Osteocyte (in vitro differentiated cells): ENCODE measurements around the gene P2RX5. TPM values are rescaled to one million over a fixed set of nuclear protein-coding genes. Genes with fewer than 3 reads are reported as not detected.

Source experiments
- DNase-seq: peaks from one replicate; pipeline ENCODE4 v3.0.0; 2021; ENCODE audit warnings: mixed read lengths; ENCODE audit not compliant: unreplicated experiment; ENCODE audit errors: extremely low spot score
- H3K27ac Mint-ChIP-seq: one replicate; pipeline ENCODE4 v1.8.0; 2021; ENCODE audit warnings: mild to moderate bottlenecking, mixed read lengths; ENCODE audit not compliant: unreplicated experiment
- H3K27me3 Mint-ChIP-seq: one replicate; pipeline ENCODE4 v1.8.0; 2021; ENCODE audit warnings: mixed read lengths; ENCODE audit not compliant: unreplicated experiment
- H3K36me3 Mint-ChIP-seq: one replicate; pipeline ENCODE4 v1.8.0; 2021; ENCODE audit warnings: mixed read lengths; ENCODE audit not compliant: unreplicated experiment
- H3K4me1 Mint-ChIP-seq: one replicate; pipeline ENCODE4 v1.8.0; 2021; ENCODE audit warnings: mixed read lengths; ENCODE audit not compliant: unreplicated experiment
- H3K4me3 Mint-ChIP-seq: one replicate; pipeline ENCODE4 v1.8.0; 2021; ENCODE audit warnings: mild to moderate bottlenecking, moderate library complexity, mixed read lengths; ENCODE audit not compliant: unreplicated experiment
- H3K9me3 Mint-ChIP-seq: one replicate; pipeline ENCODE4 v1.8.0; 2021; ENCODE audit warnings: mixed read lengths; ENCODE audit not compliant: unreplicated experiment
- total RNA-seq: library from RNA; stranded (reverse); gene quantifications from 2 replicates; pipeline ENCODE4 v1.2.1, GENCODE V29; 2021
- TF ChIP-seq, protein P1 (sequence below): fragments of 200-600 bp; sonication (generic); IDR thresholded peaks from 2 replicates; pipeline ENCODE4 v1.5.0; 2021; ENCODE audit warnings: antibody characterized with exemption, mild to moderate bottlenecking, moderate library complexity

Gene P2RX5
- total RNA-seq, 1 donor from 2014 or later, result 0.43 TPM

GRCh38 chr17:3632287-3632686 lies 63.7 kb downstream of the P2RX5 start:
- no peak for DNase-seq
- H3K27me3 Mint-ChIP-seq, result no peaks in the 10 kb centered on the region
- H3K27ac Mint-ChIP-seq, result no peak overlapping the region
- peaks cover 15% of the 10 kb centered on the region for H3K4me1 Mint-ChIP-seq
- H3K4me3 Mint-ChIP-seq, result no peak overlapping the region
- peaks cover 16% of the 10 kb centered on the region for H3K36me3 Mint-ChIP-seq
- no peaks in the 10 kb centered on the region for H3K9me3 Mint-ChIP-seq
- TF ChIP-seq, protein P1, sequence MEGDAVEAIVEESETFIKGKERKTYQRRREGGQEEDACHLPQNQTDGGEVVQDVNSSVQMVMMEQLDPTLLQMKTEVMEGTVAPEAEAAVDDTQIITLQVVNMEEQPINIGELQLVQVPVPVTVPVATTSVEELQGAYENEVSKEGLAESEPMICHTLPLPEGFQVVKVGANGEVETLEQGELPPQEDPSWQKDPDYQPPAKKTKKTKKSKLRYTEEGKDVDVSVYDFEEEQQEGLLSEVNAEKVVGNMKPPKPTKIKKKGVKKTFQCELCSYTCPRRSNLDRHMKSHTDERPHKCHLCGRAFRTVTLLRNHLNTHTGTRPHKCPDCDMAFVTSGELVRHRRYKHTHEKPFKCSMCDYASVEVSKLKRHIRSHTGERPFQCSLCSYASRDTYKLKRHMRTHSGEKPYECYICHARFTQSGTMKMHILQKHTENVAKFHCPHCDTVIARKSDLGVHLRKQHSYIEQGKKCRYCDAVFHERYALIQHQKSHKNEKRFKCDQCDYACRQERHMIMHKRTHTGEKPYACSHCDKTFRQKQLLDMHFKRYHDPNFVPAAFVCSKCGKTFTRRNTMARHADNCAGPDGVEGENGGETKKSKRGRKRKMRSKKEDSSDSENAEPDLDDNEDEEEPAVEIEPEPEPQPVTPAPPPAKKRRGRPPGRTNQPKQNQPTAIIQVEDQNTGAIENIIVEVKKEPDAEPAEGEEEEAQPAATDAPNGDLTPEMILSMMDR, result no peak

DNA sequence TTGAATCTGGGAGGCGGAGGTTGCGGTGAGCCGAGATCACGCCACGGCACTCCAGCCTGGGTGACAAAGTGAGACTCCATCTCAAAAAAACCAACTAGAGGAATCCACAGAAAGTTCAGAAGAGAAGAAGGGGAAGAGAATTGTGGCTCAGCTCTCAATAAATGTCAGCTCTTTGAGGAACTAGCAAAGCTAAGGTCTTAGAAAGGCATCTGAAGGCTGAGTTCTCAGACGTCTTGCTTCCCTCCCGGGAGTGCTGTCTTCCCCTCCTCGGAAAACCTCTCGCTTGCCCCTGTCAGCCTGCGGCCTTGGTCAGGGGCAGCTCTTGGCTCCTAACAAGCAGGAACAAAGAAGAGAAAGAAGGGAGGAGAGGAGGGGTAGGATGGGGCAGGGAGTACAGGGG lies 65.2 kb downstream of the P2RX5 start:
- Mint-ChIP-seq H3K9me3 (no peaks in the 10 kb centered on the region), H3K27ac (no peak overlapping the region), H3K27me3 (no peaks in the 10 kb centered on the region), H3K36me3 (peaks cover 26% of the 10 kb centered on the region), H3K4me1 (peaks cover 12% of the 10 kb centered on the region), H3K4me3 (no peak overlapping the region)
- TF ChIP-seq, protein P1, result no peak
- DNase-seq, result no peak

- no peak for DNase-seq
- Mint-ChIP-seq H3K4me1 (no peaks in the 10 kb centered on the region), H3K36me3 (peaks cover 33% of the 10 kb centered on the region), H3K27ac (no peak overlapping the region), H3K27me3 (no peaks in the 10 kb centered on the region), H3K9me3 (no peaks in the 10 kb centered on the region), H3K4me3 (no peak overlapping the region)
- TF ChIP-seq, protein P1, result no peak
Measured at GRCh38 chr17:3627769-3628167, 68.2 kb downstream of the P2RX5 start.

DNA sequence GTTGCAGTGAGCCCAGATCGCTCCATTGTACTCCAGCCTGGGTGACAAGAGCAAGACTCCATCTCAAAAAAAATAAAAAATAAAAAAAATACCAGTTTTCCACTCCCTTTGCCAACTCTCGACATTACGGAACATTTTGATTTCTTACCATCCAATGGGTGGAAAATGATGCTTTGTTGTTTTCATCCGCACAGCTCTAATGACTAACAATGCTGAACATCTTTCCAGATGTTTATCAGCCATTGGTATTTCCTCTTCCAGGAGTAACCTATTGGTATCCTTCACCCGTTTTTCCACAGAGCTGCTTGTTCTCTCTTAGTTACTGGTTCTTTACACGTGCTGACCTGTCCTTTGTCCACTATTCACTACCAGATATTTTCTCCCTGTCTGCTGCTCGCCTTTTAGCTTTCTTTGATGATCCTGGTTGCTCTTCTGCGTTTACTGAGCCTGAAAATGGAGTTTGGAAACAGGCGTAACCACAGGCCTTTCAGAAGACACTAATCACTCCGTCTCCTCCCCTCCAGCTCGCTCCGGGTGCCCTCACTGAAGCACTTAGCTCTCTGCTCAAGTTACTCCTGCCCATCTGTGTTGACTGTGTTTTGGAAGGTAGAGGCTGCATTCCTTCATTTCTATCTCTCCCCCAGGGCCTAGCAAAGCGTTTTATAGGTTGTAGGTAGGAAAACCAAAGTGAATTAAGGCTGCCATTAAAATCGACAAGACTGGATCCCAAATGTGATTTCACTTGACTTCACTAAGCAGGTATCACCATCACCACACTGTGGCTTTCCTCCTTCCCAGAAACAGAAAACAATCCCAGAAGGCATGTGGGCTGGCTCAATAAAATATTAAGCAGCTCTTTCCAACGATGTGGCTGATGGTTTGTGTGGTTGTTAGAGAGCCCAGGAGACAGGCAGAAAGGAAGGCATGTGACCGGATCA lies 68.9 kb downstream of the P2RX5 start:
- peaks cover 33% of the 10 kb centered on the region for H3K36me3 Mint-ChIP-seq
- H3K4me1 Mint-ChIP-seq, result no peaks in the 10 kb centered on the region
- H3K27me3 Mint-ChIP-seq, result no peaks in the 10 kb centered on the region
- H3K27ac Mint-ChIP-seq, result no peak overlapping the region
- TF ChIP-seq, protein P1, result no peak
- no peaks in the 10 kb centered on the region for H3K9me3 Mint-ChIP-seq
- H3K4me3 Mint-ChIP-seq, result no peak overlapping the region
- DNase-seq, result no peak

Other genes with a start within 250 kb of the P2RX5 start
- not detected in 2 replicates for gene SPATA22, start 224.3 kb downstream of the P2RX5 start, total RNA-seq
- not detected in 2 replicates for gene ASPA, start 220.2 kb downstream of the P2RX5 start, total RNA-seq
- gene TRPV3, start 138.3 kb downstream of the P2RX5 start, total RNA-seq, result 0.08 and 0.50 TPM in 2 replicates
- 4.0 and 4.5 TPM in 2 replicates for gene TRPV1, start 86.7 kb downstream of the P2RX5 start, total RNA-seq
- 8.5 and 9.8 TPM in 2 replicates for gene SHPK, start 59.9 kb downstream of the P2RX5 start, total RNA-seq
- gene CTNS, start 59.4 kb downstream of the P2RX5 start, total RNA-seq, result 23.8 and 24.9 TPM in 2 replicates
- gene TAX1BP3, start 27.6 kb downstream of the P2RX5 start, total RNA-seq, result 149 TPM in 2 replicates
- 37.0 and 43.8 TPM in 2 replicates for gene EMC6, start 27.3 kb downstream of the P2RX5 start, total RNA-seq
- 1.9 and 2.6 TPM in 2 replicates for gene HASPIN, start 27.7 kb upstream of the P2RX5 start, total RNA-seq
- gene ITGAE, start 105.0 kb upstream of the P2RX5 start, total RNA-seq, result 24.5 and 25.3 TPM in 2 replicates
- gene NCBP3, start 150.1 kb upstream of the P2RX5 start, total RNA-seq, result 44.4 and 45.8 TPM in 2 replicates
- gene CAMKK1, start 196.9 kb upstream of the P2RX5 start, total RNA-seq, result 1.3 and 1.8 TPM in 2 replicates
- not detected in 2 replicates for gene P2RX1, start 220.3 kb upstream of the P2RX5 start, total RNA-seq